Colon (tissue), 2 donors: Measurements from ENCODE around the gene ZNF70.

Experiments
- FAIRE-seq: peaks from 2 replicates; lab custom pipeline; 2012; peaks lifted over from hg19 to GRCh38; lab: Jason Lieb, UNC
- donor health status: control.
- donor health status: control.

The ZNF70 gene

DNA sequence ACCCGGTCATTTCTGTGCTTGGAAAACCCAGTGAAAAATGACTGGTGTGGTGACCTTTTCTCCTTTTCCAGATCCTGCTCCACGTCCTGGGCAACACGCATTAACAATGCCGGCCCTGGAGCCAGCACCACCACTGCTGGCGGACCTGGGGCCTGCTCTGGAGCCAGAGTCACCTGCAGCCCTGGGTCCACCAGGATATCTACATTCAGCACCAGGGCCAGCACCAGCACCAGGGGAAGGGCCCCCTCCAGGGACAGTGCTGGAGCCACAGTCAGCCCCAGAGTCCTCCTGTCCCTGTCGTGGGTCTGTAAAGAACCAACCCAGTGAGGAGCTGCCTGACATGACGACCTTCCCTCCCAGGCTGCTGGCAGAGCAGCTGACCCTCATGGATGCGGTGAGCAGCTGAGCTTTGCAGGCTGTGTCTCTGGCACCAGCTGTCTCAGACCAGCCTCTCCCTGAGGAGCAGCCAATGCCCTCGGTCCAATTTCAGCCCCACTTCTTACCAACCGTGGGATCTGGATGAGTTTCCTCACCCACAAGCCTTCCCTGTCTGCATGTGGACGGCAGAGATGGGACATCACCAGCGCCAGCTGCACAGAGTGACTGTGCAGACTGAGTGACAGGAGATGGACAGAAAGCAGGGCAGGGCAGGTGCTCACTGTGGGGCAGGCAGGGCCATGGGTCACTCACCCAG, 58.2 kb downstream of the ZNF70 start:
- FAIRE-seq: no peak

DNA sequence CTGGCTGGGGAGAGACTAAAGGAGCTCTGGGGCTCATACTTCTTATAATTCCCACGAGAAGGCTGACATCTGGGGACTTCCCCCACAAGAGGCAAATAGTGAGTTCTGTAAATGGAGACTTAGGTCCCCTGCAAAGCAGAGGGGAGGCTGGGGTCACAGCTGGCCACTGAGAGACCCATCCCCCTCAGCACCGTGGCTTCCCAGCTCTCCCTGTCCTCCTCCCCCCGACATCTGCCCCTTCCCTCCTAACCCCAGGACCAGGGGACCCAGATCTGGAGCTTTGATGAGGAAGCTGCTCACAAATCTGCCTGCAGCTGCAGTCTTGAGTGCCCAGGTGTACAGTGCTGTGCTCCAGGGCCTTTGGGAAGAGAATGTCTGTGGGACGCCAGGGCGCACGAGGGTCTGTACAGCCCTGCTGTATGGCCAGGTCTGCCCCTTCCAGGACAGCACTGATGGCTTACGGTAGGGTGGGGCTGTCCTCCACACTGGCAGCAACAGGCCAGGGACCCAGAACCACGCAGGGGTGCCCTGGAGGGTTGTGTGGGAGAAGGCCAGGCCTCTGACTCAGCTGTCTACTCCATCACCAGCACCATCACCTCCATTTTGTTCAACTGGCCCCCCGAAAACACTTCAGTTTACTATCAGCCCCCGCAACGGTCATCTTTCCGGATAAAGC, 59.0 kb downstream of the ZNF70 start:
- FAIRE-seq: no peak

DNA sequence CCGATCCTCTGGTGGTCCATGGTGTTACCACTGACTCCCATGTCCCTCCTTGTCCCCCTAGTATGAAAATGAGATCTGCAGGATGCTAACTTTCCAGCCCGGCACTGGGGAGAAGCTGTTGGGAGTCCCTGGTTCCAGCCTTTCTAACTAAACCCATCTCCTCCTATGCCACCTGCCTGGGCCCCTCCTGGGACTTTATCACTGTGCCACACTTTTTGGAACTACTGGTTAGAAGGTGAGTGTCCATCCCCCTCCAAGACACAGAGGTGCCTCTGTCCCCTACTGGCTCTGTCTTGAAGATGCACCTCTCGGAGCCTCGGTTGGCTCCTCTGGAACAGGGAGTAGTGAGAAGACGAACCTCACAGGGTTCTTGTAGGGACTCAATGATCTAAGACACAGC, 60.2 kb downstream of the ZNF70 start, which contains the start of gene RGL4:
RGL4 (plus strand) TSS at position 301 of the 400 bp plus-strand sequence. CDS start 1,018 bp downstream, outside the sequence.
- no peak for FAIRE-seq

DNA sequence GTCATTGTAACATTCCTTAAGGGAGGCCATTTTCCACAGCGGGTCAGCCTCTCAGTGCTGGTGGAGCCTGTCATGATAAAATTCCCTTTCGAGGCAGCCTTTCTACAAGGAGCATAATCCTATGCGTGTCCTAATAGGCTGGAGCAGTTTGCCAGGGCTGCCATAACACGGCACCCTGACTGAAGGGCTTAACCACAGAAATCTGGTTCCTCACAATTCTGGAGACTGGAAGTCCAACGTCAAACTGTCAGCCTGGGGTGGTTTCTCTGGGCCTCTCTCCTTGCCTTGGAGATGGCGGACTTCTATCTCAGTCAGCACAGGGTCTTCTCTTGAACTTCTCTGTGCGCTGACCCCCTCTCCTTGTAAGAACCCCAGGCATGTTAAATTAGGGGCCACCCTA, 61.5 kb downstream of the ZNF70 start:
- FAIRE-seq: no peak
